HG02610 (cell line): ENCODE measurements around the gene BPIFB6.
"Not testable (repeated sequence)": the region's sequence is repeated elsewhere in the genome, so short reads cannot be mapped to it uniquely, and the experiment has no call there.

Source experiments
- ATAC-seq: cut with Tn5 transposase; IDR thresholded peaks from one replicate; pipeline ENCODE4 v1.9.1; 2021; ENCODE audit warnings: mild to moderate bottlenecking, moderate library complexity; ENCODE audit not compliant: unreplicated experiment

Gene BPIFB6

DNA sequence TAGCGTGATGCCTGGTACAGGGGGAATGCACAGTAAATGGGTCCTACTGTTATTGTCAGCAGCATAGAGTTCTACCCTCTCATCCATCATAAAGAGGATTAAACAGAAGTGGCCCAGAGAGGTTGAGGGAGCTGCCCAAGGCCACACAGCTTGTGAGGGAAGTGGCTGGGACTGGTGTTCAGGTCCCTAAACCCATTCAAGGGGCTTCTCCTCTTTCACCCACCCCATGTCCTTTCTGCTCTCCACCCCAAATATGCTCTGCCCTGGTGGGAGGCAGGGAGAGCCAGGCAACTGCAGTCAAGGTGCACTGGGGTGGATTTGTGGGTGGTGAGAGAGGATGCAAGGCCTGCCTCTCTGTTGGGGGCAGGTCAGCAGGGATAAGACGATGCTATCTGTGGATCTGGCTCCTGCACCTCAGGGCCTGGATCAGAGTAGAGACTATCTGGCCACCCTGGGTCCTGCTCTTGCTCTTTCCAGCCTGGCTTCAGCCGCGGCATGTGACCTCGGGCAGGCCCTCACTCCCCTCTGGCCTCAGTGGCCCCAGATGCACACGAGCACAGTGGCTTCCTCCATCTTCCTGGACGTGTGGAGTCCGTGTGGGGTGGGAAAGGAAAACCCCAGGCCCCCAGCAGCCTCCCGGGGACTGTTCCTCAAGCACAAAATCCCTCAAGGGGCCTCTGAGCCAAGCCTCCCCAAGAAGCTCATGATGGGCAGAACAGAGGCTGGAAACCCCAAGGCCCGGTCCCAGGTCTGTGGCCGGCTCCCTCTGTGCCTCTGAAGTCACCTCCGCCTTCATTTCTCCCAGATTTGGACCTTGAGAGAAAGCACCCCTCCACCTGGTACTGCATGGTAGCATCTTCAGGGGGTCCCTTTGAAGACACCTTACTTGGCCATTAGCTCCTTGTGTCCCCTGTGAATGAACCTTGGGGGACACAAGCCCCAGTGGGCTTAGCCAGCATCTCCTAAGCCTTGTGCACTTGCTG lies 3.4 kb upstream of the BPIFB6 start:
- no peak for ATAC-seq

DNA sequence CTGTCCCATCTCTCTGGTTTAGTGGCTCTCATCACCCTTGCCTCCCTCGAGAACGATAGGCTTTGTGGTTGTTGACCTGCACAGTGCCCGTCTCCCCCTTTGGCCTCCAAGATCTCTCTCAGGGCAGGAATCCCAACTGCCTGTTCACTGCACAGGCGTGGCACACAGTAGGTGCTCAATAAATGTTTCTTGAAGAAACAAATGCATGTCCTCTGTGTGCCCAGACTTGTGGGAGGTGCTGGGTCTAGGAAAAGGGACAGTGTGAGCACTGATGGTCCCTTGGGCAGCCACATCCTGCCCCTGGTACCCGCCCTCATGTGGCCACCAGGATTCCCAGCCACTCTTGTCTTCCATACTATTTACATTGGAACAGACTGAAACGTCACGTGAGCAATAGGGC lies 2.6 kb upstream of the BPIFB6 start:
- ATAC-seq, result no peak

DNA sequence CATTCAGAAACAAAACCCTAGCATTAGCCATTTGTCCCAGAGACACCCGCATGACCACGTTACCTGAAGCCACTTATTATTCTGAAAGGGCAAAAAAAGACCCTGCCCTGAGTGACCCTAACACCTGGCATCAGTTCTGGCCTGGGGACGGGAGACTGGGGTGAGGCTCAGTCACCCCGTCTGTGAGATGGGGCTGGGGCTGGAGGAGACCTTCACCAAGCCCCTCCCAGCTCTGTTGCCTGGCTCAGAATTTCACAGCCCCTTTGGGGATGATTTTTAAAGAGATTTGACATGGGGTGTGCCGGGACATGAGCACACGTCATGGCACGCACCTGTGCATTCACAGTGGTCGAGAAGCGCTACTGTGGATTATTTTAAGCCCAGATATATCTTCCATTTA lies 1.4 kb upstream of the BPIFB6 start:
- ATAC-seq, result no peak

DNA sequence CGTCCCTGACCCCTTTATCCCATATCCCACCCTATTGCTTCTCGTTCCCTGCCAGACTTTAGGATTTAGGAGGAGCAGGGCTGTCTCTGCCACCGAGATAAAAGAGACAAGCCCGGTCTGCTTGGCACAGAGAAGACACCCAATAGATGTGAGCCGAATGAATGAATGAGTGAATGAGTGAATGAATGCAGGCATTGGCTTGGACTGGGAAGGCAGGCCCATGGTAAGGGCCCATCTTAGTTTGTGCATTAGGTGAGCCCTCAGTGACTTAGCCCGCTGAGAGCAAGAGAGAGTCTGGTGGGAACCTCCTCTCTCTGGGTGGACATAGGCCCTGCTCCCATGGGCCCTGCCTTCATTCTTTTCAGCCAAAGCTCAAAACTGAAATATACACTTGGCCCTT lies 879 bp upstream of the BPIFB6 start:
- ATAC-seq, result no peak

DNA sequence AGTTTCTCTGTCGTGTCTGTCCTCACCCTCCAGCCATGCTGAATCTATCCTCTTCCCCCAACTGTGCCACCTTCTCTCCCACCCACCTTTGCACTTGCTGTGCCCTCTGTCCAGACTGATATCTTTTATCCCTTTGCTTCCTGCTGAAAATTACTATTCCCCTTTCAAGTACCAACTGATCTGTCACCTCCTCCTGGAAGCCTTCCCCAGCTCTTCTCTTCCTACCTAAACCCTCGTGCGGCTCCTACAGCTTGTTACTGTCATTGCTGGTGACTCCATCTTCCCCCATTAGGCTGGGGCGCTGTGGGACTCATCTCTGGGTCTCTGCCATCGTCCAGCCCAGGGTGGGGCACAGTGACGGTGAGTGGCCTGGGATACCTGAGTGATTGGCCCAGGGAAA lies 1.1 kb downstream of the BPIFB6 start:
- ATAC-seq, result no peak

DNA sequence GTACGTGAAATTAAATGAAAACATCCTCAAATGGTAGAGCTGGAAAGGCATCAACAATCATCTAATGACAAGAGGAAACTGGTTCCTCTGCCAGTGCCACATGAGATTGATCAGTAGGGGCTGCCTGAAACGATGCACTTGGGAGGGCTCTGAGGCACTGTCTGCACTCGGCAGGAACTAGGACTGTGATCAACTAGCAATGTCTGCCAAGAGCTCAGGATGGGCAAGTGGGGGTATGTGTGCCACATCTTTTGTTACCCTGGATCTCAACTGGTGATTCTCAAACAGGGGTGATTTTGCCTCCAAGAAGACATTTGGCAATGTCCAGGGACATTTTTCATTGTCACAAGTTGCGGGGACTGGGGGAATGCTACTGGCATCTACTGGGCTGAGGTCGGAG lies 1.9 kb downstream of the BPIFB6 start:
- ATAC-seq, result no peak

DNA sequence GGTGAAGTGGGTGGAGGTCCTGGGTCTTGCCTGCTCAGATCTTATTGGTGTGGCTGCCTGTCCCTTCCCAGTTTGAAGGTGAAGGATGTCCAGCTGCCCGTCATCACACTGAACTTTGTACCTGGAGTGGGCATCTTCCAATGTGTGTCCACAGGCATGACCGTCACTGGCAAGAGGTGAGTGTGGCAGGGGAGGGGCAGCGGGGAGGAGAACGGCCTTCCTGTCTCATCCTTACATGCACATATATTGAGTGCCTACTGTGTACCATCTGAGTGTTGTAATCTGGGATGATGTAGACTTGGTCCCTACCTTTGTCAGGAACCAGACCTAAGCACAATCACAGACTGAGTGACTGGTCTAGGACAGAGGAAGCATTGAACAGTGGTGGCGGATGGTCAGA lies 2.7 kb downstream of the BPIFB6 start:
- no peak for ATAC-seq

DNA sequence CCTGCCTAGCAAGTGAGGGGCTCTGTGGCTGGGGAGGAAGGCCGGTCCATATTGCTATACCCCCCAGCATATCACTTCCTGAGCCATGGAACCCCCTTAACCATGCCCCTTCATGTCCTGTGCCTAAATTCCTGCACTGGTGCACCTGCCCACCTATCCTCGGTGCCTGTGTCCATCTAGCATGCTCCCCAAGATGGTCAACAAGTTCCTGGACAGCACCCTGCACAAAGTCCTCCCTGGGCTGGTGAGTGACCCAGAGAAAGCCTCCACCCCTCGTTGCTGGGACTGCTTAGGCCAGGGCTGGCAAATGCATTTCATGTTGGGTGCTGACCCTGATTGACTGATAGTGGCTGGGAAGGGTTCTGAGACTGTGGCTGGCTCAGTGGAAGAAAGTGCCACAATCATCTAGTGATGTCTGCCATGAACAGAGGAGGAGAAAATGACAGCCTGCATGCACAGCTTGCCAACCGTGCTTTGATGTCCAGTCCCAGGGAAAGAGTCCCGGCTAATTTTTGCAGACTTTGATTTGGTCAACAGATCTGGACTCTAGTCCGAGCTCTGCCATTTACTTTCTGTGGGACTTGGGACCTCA lies 3.5 kb downstream of the BPIFB6 start:
- no peak for ATAC-seq

DNA sequence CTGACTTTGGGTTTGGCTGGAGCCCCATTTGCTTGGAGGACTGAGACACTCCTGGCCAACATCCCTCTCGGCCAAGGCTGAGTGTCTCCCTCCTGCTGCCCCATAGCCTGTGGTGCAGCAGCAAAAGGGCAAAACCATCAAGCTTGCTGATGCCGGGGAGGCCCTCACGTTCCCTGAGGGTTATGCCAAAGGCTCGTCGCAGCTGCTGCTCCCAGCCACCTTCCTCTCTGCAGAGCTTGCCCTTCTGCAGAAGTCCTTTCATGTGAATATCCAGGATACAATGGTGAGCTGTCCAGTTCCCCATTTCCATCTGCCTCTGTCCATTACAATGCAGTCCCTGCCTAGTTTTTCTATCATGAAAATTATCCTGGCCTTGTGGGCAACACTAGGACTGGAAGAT lies 6.0 kb downstream of the BPIFB6 start:
- no peak for ATAC-seq

DNA sequence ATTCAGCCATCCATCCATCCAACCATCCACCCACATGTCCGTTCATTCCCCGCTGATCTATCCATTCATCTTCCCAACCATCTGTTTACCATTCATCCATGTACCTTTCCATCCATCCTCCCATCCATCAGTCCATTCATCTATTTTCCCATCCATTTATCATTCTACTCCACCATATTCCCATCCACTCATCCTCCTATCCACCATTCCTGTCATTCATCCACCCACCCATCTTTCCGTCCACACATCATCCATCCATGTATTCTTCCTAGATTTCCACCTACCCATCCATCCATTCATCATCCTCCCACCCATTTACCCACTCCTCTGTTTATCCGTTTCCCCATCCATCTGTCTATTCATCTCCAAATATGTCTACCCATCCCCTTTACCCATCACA lies 6.8 kb downstream of the BPIFB6 start:
- ATAC-seq, result no peak

DNA sequence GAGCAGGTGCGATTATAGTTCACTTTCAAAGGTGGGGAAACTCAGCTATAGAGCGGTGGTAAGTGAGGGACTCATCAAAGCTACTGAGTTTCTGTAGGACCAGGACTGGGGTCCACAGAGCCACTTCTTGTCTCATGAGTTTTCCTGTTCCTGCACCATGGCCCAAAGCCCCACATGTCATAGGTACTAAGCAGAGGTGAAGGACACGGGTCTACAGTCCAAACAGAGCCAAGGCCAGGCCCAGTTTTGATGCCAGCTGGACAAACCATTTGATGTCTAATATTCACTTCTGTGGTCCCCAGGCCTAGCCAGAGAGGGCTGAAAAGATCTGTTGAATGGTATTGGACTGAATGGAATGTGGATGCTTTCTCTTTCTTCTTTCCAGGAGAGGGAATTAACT lies 11.0 kb downstream of the BPIFB6 start:
- no peak for ATAC-seq

DNA sequence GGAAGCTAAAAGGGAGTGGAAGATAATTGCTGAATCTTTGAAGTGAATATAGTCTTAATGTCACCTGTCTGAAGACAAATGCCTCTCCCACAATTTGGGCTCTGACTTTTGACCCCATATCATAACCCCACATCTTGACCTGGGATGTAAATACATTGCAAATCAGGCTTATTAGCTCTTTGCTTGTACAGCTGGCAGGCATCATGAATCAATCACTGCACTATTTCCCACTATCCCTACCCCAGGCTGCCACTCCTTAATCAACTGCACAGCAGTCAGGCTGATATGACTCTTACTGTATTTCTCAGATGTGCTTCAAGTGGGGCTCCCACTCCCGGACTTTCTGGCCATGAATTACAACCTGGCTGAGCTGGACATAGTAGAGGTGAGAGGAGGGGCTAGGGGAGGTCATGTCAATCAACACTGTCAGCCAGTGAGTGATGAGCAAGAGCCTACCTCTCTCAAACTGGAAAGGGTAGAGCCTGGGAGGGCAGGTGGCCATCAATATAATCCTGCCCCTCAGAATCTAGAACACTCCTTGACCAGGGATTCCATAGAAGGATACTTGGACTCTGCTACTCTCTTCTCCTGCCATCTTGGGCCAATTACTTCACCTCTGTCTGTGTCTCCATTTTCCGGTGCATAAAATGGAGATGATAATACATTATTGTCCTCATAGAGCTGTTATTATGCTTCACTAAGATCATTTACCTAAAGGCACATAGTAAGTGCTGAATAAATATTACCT lies 11.7 kb downstream of the BPIFB6 start:
- no peak for ATAC-seq

DNA sequence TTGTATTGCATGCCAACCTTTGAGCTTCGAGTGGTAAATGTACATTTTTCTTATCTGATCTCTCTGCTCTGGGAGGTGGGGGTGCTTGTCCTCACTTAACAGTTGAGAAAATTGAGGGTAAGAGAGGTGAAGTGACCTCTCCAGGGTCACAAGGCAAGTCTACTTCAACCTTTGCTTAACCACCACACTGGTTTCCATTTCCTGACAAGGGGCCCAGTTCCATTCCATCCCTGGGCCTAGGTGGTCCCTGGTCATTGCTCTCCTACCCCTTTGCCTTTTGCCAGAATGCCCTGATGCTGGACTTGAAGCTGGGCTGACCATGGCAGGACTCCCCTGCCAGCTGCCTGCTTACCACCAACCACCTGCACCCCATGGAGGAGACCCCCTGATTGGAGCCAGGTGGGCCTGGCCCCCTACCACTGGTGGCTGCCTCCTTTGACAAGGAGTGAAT lies 12.3 kb downstream of the BPIFB6 start:
- no peak for ATAC-seq

DNA sequence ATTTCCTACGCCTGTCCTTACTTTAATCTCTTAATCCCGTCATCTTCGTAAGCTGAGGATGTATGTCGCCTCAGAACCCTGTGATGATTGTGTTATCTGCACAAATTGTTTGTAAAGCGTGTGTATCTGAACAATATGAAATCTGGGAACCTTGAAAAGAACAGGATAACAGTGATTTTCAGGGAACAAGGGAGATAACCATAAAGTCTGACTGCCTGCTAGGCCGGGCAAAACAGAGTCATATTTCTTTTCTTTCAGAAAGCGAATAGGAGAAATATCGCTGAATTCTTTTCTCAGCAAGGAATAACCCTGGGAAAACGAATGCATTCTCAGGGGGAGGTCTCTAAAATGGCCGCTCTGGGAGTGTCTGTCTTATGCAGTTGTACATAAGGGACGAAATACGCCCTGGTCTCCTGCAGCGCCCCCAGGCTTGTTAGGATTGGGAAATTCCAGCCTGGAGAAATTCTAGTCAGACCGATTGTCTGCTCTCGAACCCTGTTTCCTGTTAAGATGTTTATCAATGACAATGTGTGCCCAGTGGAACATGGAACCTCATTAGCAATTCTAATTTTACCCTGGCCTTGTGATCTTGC lies 13.8 kb downstream of the BPIFB6 start:
- ATAC-seq, result not testable (repeated sequence)

DNA sequence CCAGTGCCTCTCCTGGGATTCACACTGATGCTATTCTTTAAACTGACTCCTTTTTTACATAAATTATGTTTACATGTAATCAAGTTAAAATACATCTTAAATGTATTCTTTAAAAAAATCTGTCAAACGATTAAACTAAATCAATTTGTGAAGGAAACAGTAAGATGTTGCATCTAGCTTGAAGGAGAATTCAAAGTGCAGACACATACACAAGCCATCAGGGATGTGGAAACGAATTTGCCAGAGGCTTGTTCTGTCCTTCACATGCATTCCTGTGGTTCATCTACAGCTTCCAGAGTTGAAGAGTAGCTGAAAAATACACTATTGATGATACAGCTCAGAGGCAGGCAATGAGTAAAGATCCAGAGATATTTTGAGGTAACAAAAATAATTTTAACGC lies 15.0 kb downstream of the BPIFB6 start:
- ATAC-seq, result no peak

DNA sequence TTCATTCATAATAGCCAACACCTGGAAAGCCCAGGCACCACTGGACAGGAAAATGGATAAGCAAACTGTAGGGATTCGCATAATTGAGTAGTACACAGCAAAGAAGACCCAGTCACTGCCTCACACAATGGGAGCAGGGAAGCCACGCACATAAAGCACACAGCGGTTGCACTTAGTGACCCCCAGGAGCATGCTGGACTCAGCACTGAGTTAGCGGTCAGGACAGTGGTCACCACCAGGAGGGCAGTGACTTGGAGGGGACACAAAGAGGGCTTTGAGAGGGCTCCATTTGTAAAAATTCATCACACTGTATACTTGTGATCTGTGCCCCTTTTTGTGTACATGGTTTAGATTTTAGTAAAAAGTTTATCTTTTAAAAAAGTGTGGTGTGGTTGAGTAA lies 19.9 kb downstream of the BPIFB6 start:
- ATAC-seq, result no peak

DNA sequence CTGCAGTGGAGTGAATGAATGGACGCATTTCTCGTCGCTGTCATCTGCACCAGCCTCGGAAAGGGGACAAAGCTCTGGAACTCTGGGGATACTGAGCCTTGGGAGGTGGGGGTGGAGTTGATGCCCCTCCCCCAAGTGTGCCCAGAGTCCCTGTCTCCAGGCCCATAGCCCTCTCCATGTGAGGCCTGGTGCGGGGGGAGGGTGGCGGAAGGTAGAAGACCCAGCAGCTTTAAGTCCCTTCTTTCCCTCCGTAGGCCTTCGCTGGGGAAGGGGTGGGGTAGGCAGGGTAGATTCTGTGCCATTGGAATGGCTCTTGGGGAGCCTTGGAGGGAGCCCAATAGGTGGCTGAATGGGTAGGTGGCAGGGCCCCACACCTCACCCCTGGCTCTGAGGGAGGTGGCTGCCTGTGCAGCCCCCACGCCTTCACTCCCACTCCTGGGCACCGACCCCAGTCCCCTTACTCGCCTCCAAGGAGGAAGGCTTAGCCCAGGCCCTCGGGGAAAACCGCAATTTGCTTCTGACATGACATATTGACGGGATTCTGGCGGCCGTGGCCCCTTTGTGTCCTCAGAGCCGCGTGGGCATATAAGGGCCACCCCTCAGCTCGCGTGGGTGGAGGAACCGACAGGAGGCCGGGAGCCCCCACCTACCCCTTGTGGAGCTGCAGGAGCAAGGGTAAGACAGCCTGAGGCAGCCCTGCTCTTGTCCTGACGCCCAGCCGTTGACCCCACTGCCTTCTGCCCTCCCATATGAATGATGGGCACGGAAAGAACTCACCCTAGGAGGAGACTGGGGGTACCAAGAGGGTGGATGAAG lies 22.1 kb downstream of the BPIFB6 start, which contains the start of gene BPIFB3:
TSS of gene BPIFB3 (plus strand) at position 613 of the 816 bp plus-strand sequence. CDS start 1,533 bp downstream, outside the sequence.
- ATAC-seq, result no peak

DNA sequence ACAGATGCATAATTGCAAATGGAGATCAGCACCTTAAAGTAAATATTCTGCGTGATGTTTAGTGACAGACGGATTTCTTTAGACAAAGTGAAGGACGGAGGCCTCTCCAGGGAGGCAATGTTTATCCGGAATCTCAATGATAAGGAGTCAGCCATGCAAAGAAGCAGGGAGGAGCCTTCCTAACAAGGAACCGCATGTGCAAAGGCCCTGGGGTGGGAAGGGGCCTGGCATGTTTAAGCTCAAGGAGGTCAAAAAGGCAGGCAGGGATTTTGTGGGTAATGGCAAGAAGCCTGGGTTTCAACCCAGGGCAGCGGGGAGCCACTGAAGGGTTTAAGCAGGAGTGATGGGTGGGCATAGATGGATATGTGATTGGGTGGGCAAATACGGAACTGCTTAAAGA lies 22.9 kb downstream of the BPIFB6 start:
- ATAC-seq, result no peak

DNA sequence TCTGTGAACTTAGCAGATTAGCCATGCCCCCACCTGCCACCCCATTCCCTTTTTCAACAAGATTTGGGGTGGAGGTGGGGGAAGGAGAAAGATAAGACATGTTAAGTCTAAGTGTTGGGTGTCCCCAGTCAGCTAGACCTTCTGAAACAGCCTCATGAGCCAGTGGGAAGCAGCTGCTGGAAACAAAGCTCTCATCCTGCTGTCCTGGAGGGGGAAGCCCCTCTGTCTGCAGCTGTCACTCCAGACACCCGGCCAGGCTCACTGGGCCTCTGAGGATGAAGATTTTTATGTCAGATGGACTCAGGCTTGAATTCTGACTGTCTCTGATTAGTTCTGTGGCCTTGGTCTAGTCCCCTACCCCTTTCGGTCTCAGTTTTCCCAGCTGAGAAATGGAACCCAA lies 23.3 kb downstream of the BPIFB6 start:
- no peak for ATAC-seq

DNA sequence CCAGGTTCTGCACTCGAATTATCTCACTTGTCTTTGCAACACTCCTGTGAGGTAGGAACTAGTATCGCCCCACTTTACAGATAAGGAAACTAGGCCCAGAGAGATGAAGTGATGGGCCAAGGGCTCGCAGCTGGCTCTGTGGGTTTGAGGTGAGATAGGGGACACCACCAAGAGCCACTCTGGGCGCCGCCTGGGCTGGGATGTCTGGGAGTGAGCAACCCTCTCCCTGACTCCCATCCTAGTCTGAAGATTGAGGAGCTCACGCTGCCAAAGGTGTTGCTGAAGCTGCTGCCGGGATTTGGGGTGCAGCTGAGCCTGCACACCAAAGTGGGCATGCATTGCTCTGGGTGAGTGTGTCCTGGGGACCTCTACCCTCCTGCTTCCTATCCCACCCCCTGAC lies 27.7 kb downstream of the BPIFB6 start:
- ATAC-seq, result no peak
